D721Med (cell line): ENCODE measurements around the gene SEC61A1.

Source experiments
- DNase-seq: peaks from one replicate; pipeline ENCODE4 v3.0.0; 2011; ENCODE audit warnings: low spot score; ENCODE audit not compliant: insufficient read length
- FAIRE-seq: peaks from 2 replicates; lab custom pipeline; 2011; peaks lifted over from hg19 to GRCh38; lab: Jason Lieb, UNC
- CTCF ChIP-seq: IDR thresholded peaks from 2 replicates; pipeline ENCODE4 v1.5.1; 2012; ENCODE audit warnings: mild to moderate bottlenecking, control low read depth; ENCODE audit not compliant: insufficient read depth; ENCODE audit errors: missing control alignments

Gene SEC61A1

DNA sequence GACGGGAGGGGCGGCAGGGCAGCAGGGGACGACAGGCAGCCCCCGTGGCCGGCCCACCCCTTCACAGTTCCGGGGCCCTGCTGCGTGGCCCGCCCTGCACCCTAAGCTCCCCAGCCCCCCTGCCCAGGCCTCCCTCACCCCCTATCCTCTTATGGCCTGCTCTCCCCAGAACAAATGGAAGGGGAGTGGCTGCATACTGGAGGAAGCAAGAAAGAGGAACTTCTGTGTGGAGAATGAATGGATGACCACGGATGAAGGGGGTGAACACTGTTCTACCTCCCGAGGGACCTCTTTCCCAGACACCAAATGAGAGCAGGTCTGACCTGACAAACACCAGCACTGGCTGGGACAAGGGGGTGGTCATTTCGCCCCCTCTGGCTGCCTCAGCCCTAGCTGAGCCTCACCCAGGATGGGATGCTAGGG lies 25.0 kb downstream of the SEC61A1 start:
- DNase-seq (no peak), FAIRE-seq (no peak)
- TF ChIP-seq CTCF = no peak

DNA sequence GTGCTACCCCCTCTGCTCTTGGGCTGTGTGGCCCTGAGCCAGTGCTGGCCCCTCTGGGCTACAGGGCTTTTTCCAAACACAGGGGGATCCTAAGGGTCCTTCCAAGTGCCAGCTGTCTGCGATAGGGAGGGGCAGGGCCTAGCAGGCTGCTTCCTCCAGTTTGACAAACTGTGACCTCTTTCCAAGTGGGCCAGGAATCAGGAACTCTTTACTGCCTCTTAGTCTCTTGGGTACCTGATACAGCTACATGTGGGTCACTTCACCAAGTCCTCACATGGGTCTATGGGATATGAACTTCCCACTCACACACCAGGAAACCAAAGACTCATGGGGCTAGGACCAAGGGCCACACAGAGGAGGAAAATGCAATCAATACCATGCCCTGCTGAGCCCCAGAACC lies 25.4 kb downstream of the SEC61A1 start:
- DNase-seq (no peak), FAIRE-seq (no peak)
- TF ChIP-seq CTCF = no peak

DNA sequence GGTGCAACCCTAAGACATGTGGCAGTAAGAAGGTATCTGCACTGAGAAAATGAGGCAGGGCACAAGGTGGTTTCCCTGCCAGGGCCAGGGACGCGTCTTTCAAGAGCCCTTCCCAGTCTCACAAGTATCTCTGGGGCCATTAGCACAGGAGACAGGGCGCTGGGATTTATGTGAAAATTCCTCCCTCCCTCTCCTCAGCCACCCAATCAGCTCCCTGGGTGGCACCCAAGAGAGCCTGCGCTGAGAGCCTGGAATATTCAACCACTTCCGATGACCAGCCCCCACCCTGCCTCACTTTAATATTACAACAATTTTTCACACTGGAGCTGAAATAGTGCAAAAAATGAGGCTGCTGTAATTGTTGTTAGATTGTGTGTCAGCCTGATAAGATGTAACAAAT lies 26.1 kb downstream of the SEC61A1 start:
- no peak for FAIRE-seq

DNA sequence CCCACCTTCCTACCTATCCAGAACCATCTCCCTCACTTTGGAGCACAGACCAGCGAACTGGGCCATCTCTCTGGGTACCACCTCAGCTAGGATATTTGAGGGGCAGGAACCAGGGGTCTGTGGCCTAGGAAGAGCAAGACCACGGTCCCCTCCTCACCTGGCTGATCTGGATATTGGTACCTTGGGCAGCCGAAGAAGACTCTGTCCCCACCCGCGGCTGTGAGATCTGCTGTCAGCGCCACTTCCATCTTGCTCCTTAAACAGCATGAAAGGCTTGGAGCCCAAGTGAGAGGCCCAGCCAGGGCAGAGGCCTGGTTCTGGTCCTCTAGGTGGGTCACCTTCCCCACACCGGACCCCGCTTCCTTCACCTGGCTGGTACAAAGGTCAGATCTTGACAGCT lies 26.6 kb downstream of the SEC61A1 start:
- FAIRE-seq (no peak), DNase-seq (no peak)
- no peak for TF ChIP-seq CTCF

More for the DNA sequence above, 26.1 kb downstream of the SEC61A1 start:
- DNase-seq = no peak
- TF ChIP-seq CTCF = no peak

- FAIRE-seq (no peak), DNase-seq (no peak)
- no peak for TF ChIP-seq CTCF
Measured at GRCh38 chr3:128079823-128080222, 27.6 kb downstream of the SEC61A1 start.

- FAIRE-seq (no peak), DNase-seq (no peak)
- TF ChIP-seq CTCF = no peak
Measured at GRCh38 chr3:128080323-128081080, 28.3 kb downstream of the SEC61A1 start.

- FAIRE-seq = no peak
- TF ChIP-seq CTCF = no peak
- no peak for DNase-seq
Measured at GRCh38 chr3:128081226-128081625, 29.0 kb downstream of the SEC61A1 start.
